Vagina (tissue), 2 donors: ENCODE results near the gene NPIPA5.

Experiments used
- POLR2A ChIP-seq, 2 donors: fragments of 450-650 bp; IDR thresholded peaks; one replicate each; pipeline ENCODE4 v1.6.1; 2017; ENCODE audit warnings: antibody characterized with exemption in 2 of 2, mild to moderate bottlenecking in 2 of 2, moderate library complexity in 2 of 2
- POLR2AphosphoS5 ChIP-seq, 2 donors: sonication (generic); formaldehyde crosslinking; IDR thresholded peaks; one replicate each; pipeline ENCODE4 v1.9.0; 2017; ENCODE audit warnings: antibody characterized with exemption in 2 of 2, mild to moderate bottlenecking in 2 of 2, low read depth in 1 of 2; ENCODE audit not compliant: insufficient read depth in 1 of 2
- TF ChIP-seq, protein P1 (sequence below), 3 experiments: fragments of 450-650 bp in 2 of 3; fragments of 200-600 bp in 1 of 3; sonication (generic) in 1 of 3; IDR thresholded peaks; one replicate each; pipeline ENCODE4 v1.5.1; 2017 to 2019; ENCODE audit warnings: antibody characterized with exemption in 3 of 3, mild to moderate bottlenecking in 2 of 3, moderate library complexity in 2 of 3

DNA sequence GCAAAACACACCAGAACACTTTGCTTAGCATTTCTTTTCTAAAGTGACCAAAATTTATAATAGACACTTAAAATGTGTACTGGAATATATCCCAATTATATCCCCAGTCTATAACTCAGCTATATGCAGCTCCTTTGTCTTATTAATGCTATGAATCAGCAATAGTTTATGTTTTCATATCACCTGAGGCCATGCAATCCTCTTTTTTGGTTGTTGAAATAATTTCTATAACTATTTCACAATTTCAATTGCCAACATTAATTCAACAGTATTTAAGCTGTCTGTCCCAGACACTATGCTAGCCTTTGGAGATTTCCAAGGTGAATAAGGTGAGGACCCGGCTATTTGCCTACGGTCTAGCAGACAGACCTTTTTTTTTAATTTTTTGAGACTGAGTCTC is 39.1 kb upstream of the NPIPA5 start:
- TF ChIP-seq, protein P1, sequence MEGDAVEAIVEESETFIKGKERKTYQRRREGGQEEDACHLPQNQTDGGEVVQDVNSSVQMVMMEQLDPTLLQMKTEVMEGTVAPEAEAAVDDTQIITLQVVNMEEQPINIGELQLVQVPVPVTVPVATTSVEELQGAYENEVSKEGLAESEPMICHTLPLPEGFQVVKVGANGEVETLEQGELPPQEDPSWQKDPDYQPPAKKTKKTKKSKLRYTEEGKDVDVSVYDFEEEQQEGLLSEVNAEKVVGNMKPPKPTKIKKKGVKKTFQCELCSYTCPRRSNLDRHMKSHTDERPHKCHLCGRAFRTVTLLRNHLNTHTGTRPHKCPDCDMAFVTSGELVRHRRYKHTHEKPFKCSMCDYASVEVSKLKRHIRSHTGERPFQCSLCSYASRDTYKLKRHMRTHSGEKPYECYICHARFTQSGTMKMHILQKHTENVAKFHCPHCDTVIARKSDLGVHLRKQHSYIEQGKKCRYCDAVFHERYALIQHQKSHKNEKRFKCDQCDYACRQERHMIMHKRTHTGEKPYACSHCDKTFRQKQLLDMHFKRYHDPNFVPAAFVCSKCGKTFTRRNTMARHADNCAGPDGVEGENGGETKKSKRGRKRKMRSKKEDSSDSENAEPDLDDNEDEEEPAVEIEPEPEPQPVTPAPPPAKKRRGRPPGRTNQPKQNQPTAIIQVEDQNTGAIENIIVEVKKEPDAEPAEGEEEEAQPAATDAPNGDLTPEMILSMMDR (IDR thresholded peaks at IDR 0.05), result no peak
- TF ChIP-seq POLR2A (IDR thresholded peaks at IDR 0.05) (no peak), POLR2AphosphoS5 (IDR thresholded peaks at IDR 0.05; ENCODE audit: insufficient read depth in 1 of 2, low read depth in 1 of 2) (no peak)
